ENCODE data around the gene PTPN14.

The PTPN14 gene

GRCh38 chr1:214440219-214440965 lies 111.0 kb downstream of the PTPN14 start:
- ChIA-PET CTCF (interaction anchor here (2.5 kb wide), 1 partner anchor 107 kb away, joined by 7 read pairs; no protein-coding TSS in a partner anchor), POLR2A (no interaction called here)
- no peak for DNase-seq (ENCODE audit: extremely low spot score)
- TF ChIP-seq, protein P1, sequence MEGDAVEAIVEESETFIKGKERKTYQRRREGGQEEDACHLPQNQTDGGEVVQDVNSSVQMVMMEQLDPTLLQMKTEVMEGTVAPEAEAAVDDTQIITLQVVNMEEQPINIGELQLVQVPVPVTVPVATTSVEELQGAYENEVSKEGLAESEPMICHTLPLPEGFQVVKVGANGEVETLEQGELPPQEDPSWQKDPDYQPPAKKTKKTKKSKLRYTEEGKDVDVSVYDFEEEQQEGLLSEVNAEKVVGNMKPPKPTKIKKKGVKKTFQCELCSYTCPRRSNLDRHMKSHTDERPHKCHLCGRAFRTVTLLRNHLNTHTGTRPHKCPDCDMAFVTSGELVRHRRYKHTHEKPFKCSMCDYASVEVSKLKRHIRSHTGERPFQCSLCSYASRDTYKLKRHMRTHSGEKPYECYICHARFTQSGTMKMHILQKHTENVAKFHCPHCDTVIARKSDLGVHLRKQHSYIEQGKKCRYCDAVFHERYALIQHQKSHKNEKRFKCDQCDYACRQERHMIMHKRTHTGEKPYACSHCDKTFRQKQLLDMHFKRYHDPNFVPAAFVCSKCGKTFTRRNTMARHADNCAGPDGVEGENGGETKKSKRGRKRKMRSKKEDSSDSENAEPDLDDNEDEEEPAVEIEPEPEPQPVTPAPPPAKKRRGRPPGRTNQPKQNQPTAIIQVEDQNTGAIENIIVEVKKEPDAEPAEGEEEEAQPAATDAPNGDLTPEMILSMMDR (IDR thresholded peaks at IDR 0.05; ENCODE audit: control extremely low read depth, extremely low read depth, low read depth, missing control alignments), result no peak

DNA sequence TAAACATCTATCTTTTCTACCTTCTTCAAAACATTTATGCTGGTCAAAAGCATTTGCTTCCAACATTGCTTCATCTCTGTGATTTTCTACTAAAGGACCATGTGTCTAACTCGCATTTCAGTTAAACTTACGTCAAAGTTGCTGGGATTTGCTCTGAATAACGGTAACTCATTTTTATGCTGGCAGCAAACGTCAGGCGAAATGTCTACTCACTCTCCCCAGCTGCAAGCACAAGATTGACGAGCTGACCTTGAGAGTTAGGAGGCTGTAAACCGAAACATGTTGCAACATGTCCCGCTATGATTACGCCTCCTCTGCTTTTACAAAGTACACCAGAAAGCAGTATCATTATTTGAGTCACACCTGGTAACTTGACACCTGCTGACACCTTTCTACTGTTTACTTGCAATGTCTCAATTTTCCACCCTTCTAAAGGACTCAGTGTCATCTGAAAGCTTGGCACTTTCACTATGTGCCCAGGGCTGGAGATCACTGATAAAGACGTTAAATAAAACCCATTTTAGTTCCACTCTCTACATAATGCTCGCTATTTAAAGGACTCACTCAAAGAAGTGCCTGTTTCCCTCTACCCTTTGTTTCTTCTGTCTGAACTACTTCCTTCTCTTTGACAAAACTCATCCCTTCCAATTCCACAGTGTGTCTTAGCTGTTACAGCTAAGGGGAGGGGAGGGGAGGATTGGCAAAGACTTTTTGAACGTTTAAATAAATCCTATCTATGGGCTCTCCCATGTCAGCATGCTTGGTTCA lies 111.9 kb downstream of the PTPN14 start:
- TF ChIP-seq, protein P1 (IDR thresholded peaks at IDR 0.05; ENCODE audit: control extremely low read depth, extremely low read depth, low read depth, missing control alignments), result no peak
- CTCF ChIA-PET, result interaction anchor here (0.8 to 2.5 kb wide), 6 partner anchors 10 to 110 kb away, joined by 3 to 7 read pairs (median 4); no protein-coding TSS in a partner anchor
- peak; percentile 50 for DNase-seq (ENCODE audit: extremely low spot score)
- POLR2A ChIA-PET, result no interaction called here

DNA sequence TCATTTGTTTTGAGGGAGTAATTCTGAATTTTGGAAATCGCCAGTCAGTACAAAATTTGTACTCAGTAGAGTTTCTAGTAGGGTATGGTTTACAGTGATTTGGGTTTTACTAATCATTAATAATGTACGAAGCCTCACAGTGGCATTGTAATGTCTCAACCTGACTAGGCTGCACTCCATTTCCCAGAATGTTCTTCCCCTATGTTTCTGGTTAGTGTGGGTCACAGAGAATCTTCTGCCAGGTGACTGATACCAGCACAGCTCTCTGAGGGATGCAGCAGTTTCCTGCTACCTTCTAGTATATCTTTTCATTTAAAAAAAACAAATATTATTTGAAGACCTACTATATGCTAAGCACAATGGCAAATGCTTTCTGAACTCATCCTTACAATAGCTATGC lies 112.9 kb downstream of the PTPN14 start:
- DNase-seq (ENCODE audit: extremely low spot score), result no peak
- POLR2A ChIA-PET, result interaction anchor here (0.5 kb wide), 1 partner anchor 1440 kb away, joined by 7 read pairs; no protein-coding TSS in a partner anchor

DNA sequence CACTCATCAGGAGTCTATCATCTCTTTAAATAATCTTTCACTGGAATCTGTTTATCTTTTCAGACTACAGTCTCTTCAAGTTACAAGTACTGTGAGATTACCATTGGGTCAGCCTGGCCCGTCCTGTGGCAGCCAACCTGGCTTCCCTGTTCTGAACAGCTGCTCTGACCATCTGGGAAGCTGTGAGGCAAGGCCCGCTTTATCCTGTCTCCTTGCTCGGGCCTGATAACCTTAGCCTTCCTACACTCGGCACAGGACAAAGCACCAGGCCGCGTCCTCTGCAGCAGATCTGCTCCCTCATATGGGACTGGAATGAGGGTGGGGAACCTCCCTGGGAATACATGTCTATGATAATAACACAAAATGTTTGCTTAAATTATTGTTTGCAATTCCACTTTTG lies 113.3 kb downstream of the PTPN14 start:
- TF ChIP-seq, protein P1 (IDR thresholded peaks at IDR 0.05; ENCODE audit: control extremely low read depth, extremely low read depth, low read depth, missing control alignments), result no peak
- ChIA-PET POLR2A (interaction anchor here (0.5 kb wide), 1 partner anchor 1439 kb away, joined by 7 read pairs; no protein-coding TSS in a partner anchor), CTCF (interaction anchor here (1.4 to 1.5 kb wide), 2 partner anchors 106 to 108 kb away, joined by 3 to 5 read pairs; no protein-coding TSS in a partner anchor)
- DNase-seq (ENCODE audit: extremely low spot score), result no peak

More for the DNA sequence above, 112.9 kb downstream of the PTPN14 start:
- CTCF ChIA-PET, result interaction anchor here (0.8 to 2.5 kb wide), 6 partner anchors 11 to 109 kb away, joined by 3 to 7 read pairs (median 4); no protein-coding TSS in a partner anchor
- TF ChIP-seq, protein P1 (IDR thresholded peaks at IDR 0.05; ENCODE audit: control extremely low read depth, extremely low read depth, low read depth, missing control alignments), result no peak

DNA sequence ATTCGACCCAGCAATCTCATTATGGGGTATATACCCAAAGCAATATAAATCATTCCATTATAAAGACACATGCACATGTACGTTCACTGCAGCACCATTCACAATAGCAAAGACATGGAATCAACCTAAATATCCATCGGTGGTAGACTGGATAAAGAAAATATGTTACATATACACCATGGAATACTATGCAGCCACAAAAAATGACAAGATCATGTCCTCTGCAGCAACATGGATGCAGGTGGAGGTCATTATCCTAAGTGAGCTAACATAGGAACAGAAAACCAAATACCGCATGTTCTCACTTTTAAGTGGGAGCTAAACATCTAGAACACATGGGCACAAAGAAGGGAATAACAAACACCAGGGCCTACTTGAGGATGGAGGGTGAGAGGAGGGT lies 115.5 kb downstream of the PTPN14 start:
- no peak for DNase-seq (ENCODE audit: extremely low spot score)
- TF ChIP-seq, protein P1 (IDR thresholded peaks at IDR 0.05; ENCODE audit: control extremely low read depth, extremely low read depth, low read depth, missing control alignments), result no peak
- ChIA-PET POLR2A (no interaction called here), CTCF (no interaction called here)

DNA sequence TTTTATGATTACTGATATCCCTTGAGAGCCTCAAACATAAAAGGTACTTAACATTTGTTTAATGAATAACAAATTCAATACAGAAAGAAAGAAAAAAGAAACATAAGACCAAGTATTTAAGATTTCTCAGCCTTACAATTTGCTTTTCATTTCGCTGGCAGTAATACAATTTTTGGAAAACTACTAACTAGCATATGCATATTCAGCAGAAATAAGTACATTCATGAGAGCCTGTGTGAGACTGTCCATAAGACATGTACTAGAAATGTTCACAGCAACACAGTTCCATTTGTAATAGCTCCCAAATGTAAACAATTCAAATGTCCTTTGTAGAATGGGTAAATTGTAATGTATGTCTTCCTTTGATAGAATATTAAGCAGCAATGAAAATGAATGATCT lies 119.2 kb downstream of the PTPN14 start:
- DNase-seq (ENCODE audit: extremely low spot score), result no peak
- CTCF ChIA-PET, result interaction anchor here (1.0 to 1.4 kb wide), 3 partner anchors 10 to 14 kb away, joined by 3 read pairs; no protein-coding TSS in a partner anchor
- TF ChIP-seq, protein P1 (IDR thresholded peaks at IDR 0.05; ENCODE audit: control extremely low read depth, extremely low read depth, low read depth, missing control alignments), result no peak
- POLR2A ChIA-PET, result no interaction called here
